IMR-90 (cell line): Measurements from ENCODE around the gene CAMTA1. TPM values are rescaled to one million over a fixed set of nuclear protein-coding genes. Genes with fewer than 3 reads are reported as not detected.

ENCODE experiments used
- ATAC-seq: fragments of 200-7000 bp; cut with Tn5 transposase; 2 replicates; pipeline ENCODE4 v1.9.1; 2020; ENCODE audit warnings: low read depth, mild to moderate bottlenecking, moderate library complexity
- BruUV-seq: library from RNA; stranded (reverse); fragments of 400-500 nt; replicated peaks from 2 replicates; lab custom pipeline; 2021; lab: Mats Ljungman, UMichigan
- CTCF ChIA-PET: fragments of 300-600 bp; formaldehyde crosslinking; extraction: SDS; loops from one replicate; lab custom pipeline; 2021; ENCODE audit warnings: antibody characterized with exemption; lab: Yijun Ruan, JAX
- POLR2A ChIA-PET: fragments of 300-600 bp; sonication (Branson Sonifier 250); formaldehyde crosslinking; loops from one replicate; lab custom pipeline; 2022; ENCODE audit warnings: antibody characterized with exemption; ENCODE audit not compliant: unreplicated experiment; lab: Charles Lee
- DNase-seq: peaks from one replicate; pipeline ENCODE4 v3.0.0; 2013
- H2AFZ ChIP-seq: replicated peaks from 2 replicates; pipeline ENCODE3; 2013; ENCODE audit warnings: low read length, mild to moderate bottlenecking; ENCODE audit not compliant: poor library complexity
- H2AK5ac ChIP-seq: 2 replicates; pipeline ENCODE4 v1.6.1; 2013; ENCODE audit warnings: low read depth, low read length, inconsistent platforms
- H2AK9ac ChIP-seq: replicated peaks from 2 replicates; pipeline ENCODE3; 2013; ENCODE audit warnings: mild to moderate bottlenecking, low read depth, low read length, moderate library complexity; ENCODE audit not compliant: poor library complexity
- H2BK120ac ChIP-seq: 2 replicates; pipeline ENCODE4 v1.6.1; 2013; ENCODE audit warnings: low read depth, low read length, inconsistent platforms
- H2BK15ac ChIP-seq: 3 replicates; pipeline ENCODE4 v1.6.1; 2013; ENCODE audit warnings: low read depth, low read length, inconsistent platforms
- H2BK20ac ChIP-seq: 2 replicates; pipeline ENCODE4 v1.6.1; 2013; ENCODE audit warnings: low read depth, mild to moderate bottlenecking, inconsistent platforms, low read length, moderate library complexity
- H2BK5ac ChIP-seq: 2 replicates; pipeline ENCODE4 v1.6.1; 2013; ENCODE audit warnings: mild to moderate bottlenecking, low read depth, low read length, inconsistent platforms; ENCODE audit not compliant: poor library complexity, severe bottlenecking
- H3K14ac ChIP-seq: replicated peaks from 2 replicates; pipeline ENCODE4 v1.6.1; 2013; ENCODE audit warnings: low read depth, low read length, inconsistent platforms
- H3K18ac ChIP-seq: 2 replicates; pipeline ENCODE4 v1.6.1; 2013; ENCODE audit warnings: low read depth, low read length, control low read depth
- H3K23ac ChIP-seq: 2 replicates; pipeline ENCODE4 v1.6.1; 2013; ENCODE audit warnings: low read depth, low read length, inconsistent platforms
- H3K27ac ChIP-seq: 2 replicates; pipeline ENCODE4 v1.5.1; 2013; ENCODE audit warnings: mild to moderate bottlenecking, control low read depth, low read length; ENCODE audit not compliant: insufficient read depth
- H3K27me3 ChIP-seq: 2 replicates; pipeline ENCODE4 v1.6.1; 2013; ENCODE audit warnings: low read length; ENCODE audit not compliant: control insufficient read depth, insufficient read depth
- H3K36me3 ChIP-seq: 2 replicates; pipeline ENCODE4 v1.6.1; 2013; ENCODE audit warnings: low read length, mixed read lengths; ENCODE audit not compliant: control insufficient read depth, insufficient read depth
- H3K4ac ChIP-seq: 2 replicates; pipeline ENCODE4 v1.6.1; 2013; ENCODE audit warnings: low read depth, low read length, inconsistent platforms
- H3K4me1 ChIP-seq: 2 replicates; pipeline ENCODE4 v1.6.1; 2013; ENCODE audit warnings: low read length, mixed read lengths; ENCODE audit not compliant: control insufficient read depth, insufficient read depth
- H3K4me2 ChIP-seq: 2 replicates; pipeline ENCODE4 v1.6.1; 2013; ENCODE audit warnings: low read depth, mild to moderate bottlenecking, control low read depth, low read length, moderate library complexity
- H3K4me3 ChIP-seq: 2 replicates; pipeline ENCODE4 v1.5.1; 2013; ENCODE audit warnings: low read depth, mild to moderate bottlenecking, control low read depth, low read length, moderate library complexity; ENCODE audit not compliant: insufficient read depth
- H3K56ac ChIP-seq: 2 replicates; pipeline ENCODE4 v1.6.1; 2013; ENCODE audit warnings: low read length, inconsistent platforms; ENCODE audit not compliant: insufficient read depth; ENCODE audit errors: extremely low read depth
- H3K79me1 ChIP-seq, 2 experiments: 2 replicates each; pipeline ENCODE4 v1.6.1; 2013; ENCODE audit warnings: low read length in 2 of 2, inconsistent platforms in 1 of 2, low read depth in 1 of 2
- H3K9ac ChIP-seq: 2 replicates; pipeline ENCODE4 v1.6.1; 2013; ENCODE audit warnings: low read depth, low read length, control low read depth
- H3K9me1 ChIP-seq: 2 replicates; pipeline ENCODE4 v1.6.1; 2013; ENCODE audit warnings: low read length, inconsistent platforms; ENCODE audit not compliant: insufficient read depth
- H3K9me3 ChIP-seq: 2 replicates; pipeline ENCODE4 v1.6.1; 2013; ENCODE audit warnings: low read length; ENCODE audit not compliant: control insufficient read depth, insufficient read depth
- H4K20me1 ChIP-seq: 2 replicates; pipeline ENCODE4 v1.6.1; 2013; ENCODE audit warnings: low read length, inconsistent platforms; ENCODE audit not compliant: insufficient read depth
- H4K5ac ChIP-seq: 2 replicates; pipeline ENCODE4 v1.6.1; 2013; ENCODE audit warnings: mild to moderate bottlenecking, low read depth, low read length, control low read depth
- H4K8ac ChIP-seq, 2 experiments: 2 replicates each; pipeline ENCODE4 v1.6.1; 2013; ENCODE audit warnings: low read depth in 2 of 2, low read length in 2 of 2, control low read depth in 1 of 2, inconsistent platforms in 1 of 2
- H4K91ac ChIP-seq: 2 replicates; pipeline ENCODE4 v1.6.1; 2013; ENCODE audit warnings: low read depth, low read length, inconsistent platforms; ENCODE audit not compliant: insufficient read depth
- BHLHE40 ChIP-seq: fragments of 150-350 bp; IDR thresholded peaks from 2 replicates; pipeline ENCODE4 v1.6.1; 2016; ENCODE audit warnings: mild to moderate bottlenecking, low read depth, low read length
- CEBPB ChIP-seq: IDR thresholded peaks from 2 replicates; pipeline ENCODE4 v1.6.1; 2012; ENCODE audit warnings: low read depth, low read length, improper control_type of control experiment
- CHD1 ChIP-seq: IDR thresholded peaks from 2 replicates; pipeline ENCODE4 v1.6.1; 2012; ENCODE audit warnings: low read depth, low read length, improper control_type of control experiment
- MAZ ChIP-seq: IDR thresholded peaks from 2 replicates; pipeline ENCODE4 v1.6.1; 2012; ENCODE audit warnings: low read depth, mild to moderate bottlenecking, low read length, improper control_type of control experiment, moderate library complexity, borderline replicate concordance
- MXI1 ChIP-seq: IDR thresholded peaks from 2 replicates; pipeline ENCODE4 v1.6.1; 2012; ENCODE audit warnings: low read depth, mild to moderate bottlenecking, low read length, moderate library complexity, borderline replicate concordance
- NFE2L2 ChIP-seq: fragments of 150-350 bp; IDR thresholded peaks from 2 replicates; pipeline ENCODE4 v1.6.1; 2016; ENCODE audit warnings: low read depth, mild to moderate bottlenecking, low read length
- POLR2A ChIP-seq: IDR thresholded peaks from 2 replicates; pipeline ENCODE4 v1.6.1; 2012; ENCODE audit warnings: mild to moderate bottlenecking, low read depth, low read length
- RAD21 ChIP-seq: IDR thresholded peaks from 2 replicates; pipeline ENCODE4 v1.6.1; 2012; ENCODE audit warnings: low read length, improper control_type of control experiment
- RCOR1 ChIP-seq: IDR thresholded peaks from 2 replicates; pipeline ENCODE4 v1.6.1; 2012; ENCODE audit warnings: mild to moderate bottlenecking, low read length, improper control_type of control experiment; ENCODE audit not compliant: insufficient replicate concordance
- RFX5 ChIP-seq: IDR thresholded peaks from 2 replicates; pipeline ENCODE4 v1.8.0; 2012; ENCODE audit warnings: low read depth, mild to moderate bottlenecking, low read length, moderate library complexity
- SMC3 ChIP-seq: fragments of 150-350 bp; IDR thresholded peaks from 2 replicates; pipeline ENCODE4 v1.6.1; 2016; ENCODE audit warnings: low read depth, mild to moderate bottlenecking, antibody characterized with exemption, low read length, moderate library complexity
- WGBS, 2 experiments: methylation state at CpG; one replicate each; pipeline versions ENCODE4 v1.1.5 to v1.1.7; 2013; ENCODE audit warnings: missing lambda C conversion rate in 2 of 2; ENCODE audit not compliant: insufficient read length in 1 of 2; ENCODE audit errors: extremely low coverage in 2 of 2; 5-methylcytosine and 5-hydroxymethylcytosine counted together
- dilution Hi-C: fragments of 300-500 bp; cut with HindIII; formaldehyde crosslinking; loops from one replicate; pipeline ENCODE4 v1.14.3; 2018; ENCODE audit warnings: low sequenced_read_pairs; ENCODE audit not compliant: unreplicated experiment
- in situ Hi-C: fragments of 300-500 bp; cut with MboI; formaldehyde crosslinking; loops from 3 replicates; pipeline ENCODE4 v1.14.3; 2019; ENCODE audit warnings: low sequenced_read_pairs, inconsistent platforms, mixed read lengths
- intact Hi-C: fragments of 100-400 bp; cut with micrococcal nuclease; formaldehyde crosslinking; loops from 2 replicates; pipeline ENCODE4 v1.10.0; 2022
- polyA plus RNA-seq, 3 experiments: library from polyadenylated mRNA; depleted of rRNA; stranded (reverse); fragments of >200 nt; gene quantifications; 2 replicates each; pipeline ENCODE4 v1.2.3, GENCODE V29; 2012; ENCODE audit warnings: low replicate concordance in 1 of 3
- total RNA-seq: library from RNA; depleted of rRNA; stranded (reverse); fragments of >200 nt; gene quantifications from 2 replicates; pipeline ENCODE4 v1.2.3, GENCODE V29; 2012
- TF ChIP-seq, protein P1 (sequence below): fragments of 150-350 bp; IDR thresholded peaks from 2 replicates; pipeline ENCODE4 v1.6.1; 2017; ENCODE audit warnings: mild to moderate bottlenecking, antibody characterized with exemption, low read length, low read depth
- TF ChIP-seq, protein P2 (sequence below): conservative IDR thresholded peaks from 2 replicates; pipeline ENCODE4 v1.5.1; 2012; ENCODE audit warnings: mild to moderate bottlenecking, low read depth, low read length, improper control_type of control experiment

The CAMTA1 gene
- total and polyA plus RNA-seq, 2 of the 4 experiments (the other 2 are of a cell fraction) = 35.5 to 74.3 TPM

DNA sequence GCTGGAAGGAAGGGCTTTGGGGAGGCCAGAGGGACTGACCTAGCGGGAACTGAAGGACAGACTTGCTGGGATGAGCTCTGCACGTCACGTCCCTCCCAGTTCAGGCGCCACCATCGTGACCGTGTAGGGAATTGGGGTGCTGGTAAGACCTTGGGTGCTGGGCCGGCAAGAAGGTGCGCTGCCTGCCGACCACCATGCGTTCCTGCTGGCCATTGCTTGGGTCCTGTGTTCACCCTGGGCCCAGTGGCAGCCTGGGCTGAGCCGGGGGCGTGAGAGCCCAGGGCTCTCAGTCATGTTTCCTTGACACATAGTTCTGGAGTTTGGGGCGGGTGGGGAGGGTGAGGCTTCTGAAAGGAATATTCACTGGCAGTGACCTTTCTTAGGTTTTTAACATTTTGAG lies 176.0 kb downstream of the CAMTA1 start:
- H3K27ac ChIP-seq = no peak overlapping the region
- peaks cover 39% of the 10 kb centered on the region for H3K27me3 ChIP-seq
- H3K18ac ChIP-seq = no peak overlapping the region
- no peak overlapping the region for H4K91ac ChIP-seq
- H2BK15ac ChIP-seq = no peak overlapping the region
- peaks cover 3% of the 10 kb centered on the region; the same call in 1 of the 2 replicates for H3K4me1 ChIP-seq
- H3K14ac ChIP-seq = no peak overlapping the region
- in situ Hi-C loops = no loop called here
- H2AFZ ChIP-seq = no peak overlapping the region
- 78% methylated on average over 12 of the region's 13 CpGs; no CpG with 5 or more reads in 1 of the 2 experiments for WGBS, 2 experiments
- no peak overlapping the region for H4K5ac ChIP-seq
- H3K4me2 ChIP-seq = no peak overlapping the region
- peaks cover 3% of the 10 kb centered on the region; the same call in 1 of the 2 replicates for H3K9me3 ChIP-seq
- H2AK5ac ChIP-seq = no peak overlapping the region
- no peaks in the 10 kb centered on the region for H4K20me1 ChIP-seq
- H2AK9ac ChIP-seq = no peak overlapping the region
- H3K4me3 ChIP-seq = no peak overlapping the region
- no peaks in the 10 kb centered on the region for H3K79me1 ChIP-seq
- H3K23ac ChIP-seq = no peak overlapping the region
- H2BK5ac ChIP-seq = no peak overlapping the region
- intact Hi-C loops = no loop called here
- dilution Hi-C loops = no loop called here
- H3K4ac ChIP-seq = no peak overlapping the region
- no peak for TF ChIP-seq CEBPB
- TF ChIP-seq, protein P1, sequence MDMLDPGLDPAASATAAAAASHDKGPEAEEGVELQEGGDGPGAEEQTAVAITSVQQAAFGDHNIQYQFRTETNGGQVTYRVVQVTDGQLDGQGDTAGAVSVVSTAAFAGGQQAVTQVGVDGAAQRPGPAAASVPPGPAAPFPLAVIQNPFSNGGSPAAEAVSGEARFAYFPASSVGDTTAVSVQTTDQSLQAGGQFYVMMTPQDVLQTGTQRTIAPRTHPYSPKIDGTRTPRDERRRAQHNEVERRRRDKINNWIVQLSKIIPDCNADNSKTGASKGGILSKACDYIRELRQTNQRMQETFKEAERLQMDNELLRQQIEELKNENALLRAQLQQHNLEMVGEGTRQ = no peak
- TF ChIP-seq MAZ = no peak
- TF ChIP-seq BHLHE40 = no peak
- no peak for TF ChIP-seq CHD1
- TF ChIP-seq NFE2L2 = no peak
- TF ChIP-seq SMC3 = no peak
- no peak for TF ChIP-seq POLR2A
- no peak for TF ChIP-seq MXI1
- TF ChIP-seq RCOR1 = no peak
- TF ChIP-seq RFX5 = no peak
- TF ChIP-seq, protein P2, sequence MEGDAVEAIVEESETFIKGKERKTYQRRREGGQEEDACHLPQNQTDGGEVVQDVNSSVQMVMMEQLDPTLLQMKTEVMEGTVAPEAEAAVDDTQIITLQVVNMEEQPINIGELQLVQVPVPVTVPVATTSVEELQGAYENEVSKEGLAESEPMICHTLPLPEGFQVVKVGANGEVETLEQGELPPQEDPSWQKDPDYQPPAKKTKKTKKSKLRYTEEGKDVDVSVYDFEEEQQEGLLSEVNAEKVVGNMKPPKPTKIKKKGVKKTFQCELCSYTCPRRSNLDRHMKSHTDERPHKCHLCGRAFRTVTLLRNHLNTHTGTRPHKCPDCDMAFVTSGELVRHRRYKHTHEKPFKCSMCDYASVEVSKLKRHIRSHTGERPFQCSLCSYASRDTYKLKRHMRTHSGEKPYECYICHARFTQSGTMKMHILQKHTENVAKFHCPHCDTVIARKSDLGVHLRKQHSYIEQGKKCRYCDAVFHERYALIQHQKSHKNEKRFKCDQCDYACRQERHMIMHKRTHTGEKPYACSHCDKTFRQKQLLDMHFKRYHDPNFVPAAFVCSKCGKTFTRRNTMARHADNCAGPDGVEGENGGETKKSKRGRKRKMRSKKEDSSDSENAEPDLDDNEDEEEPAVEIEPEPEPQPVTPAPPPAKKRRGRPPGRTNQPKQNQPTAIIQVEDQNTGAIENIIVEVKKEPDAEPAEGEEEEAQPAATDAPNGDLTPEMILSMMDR = no peak
- no peak for TF ChIP-seq RAD21
- H2BK20ac ChIP-seq = no peak overlapping the region
- H2BK120ac ChIP-seq = no peak overlapping the region
- no peaks in the 10 kb centered on the region for H3K36me3 ChIP-seq
- no peak overlapping the region for H3K56ac ChIP-seq
- ATAC-seq = no peak
- ChIA-PET POLR2A (no interaction called here), CTCF (interaction anchor here (0.7 kb wide), 1 partner anchor 686 kb away, joined by 3 read pairs; no protein-coding TSS in a partner anchor)
- peaks cover 3% of the 10 kb centered on the region; the same call in 1 of the 2 replicates for H3K9me1 ChIP-seq
- no peak for DNase-seq
- BruUV-seq = no TSS peak
- no peak overlapping the region for H4K8ac ChIP-seq
- no peak overlapping the region for H3K9ac ChIP-seq
